22Rv1 (cell line): Measurements from ENCODE around the gene SACM1L.

Experiments
- H3K27ac ChIP-seq: fragments of 450-650 bp; 2 replicates; pipeline ENCODE4 v1.5.1; 2017
- CTCF ChIP-seq: fragments of 450-650 bp; IDR thresholded peaks from 2 replicates; pipeline ENCODE4 v1.5.1; 2017; ENCODE audit warnings: mild to moderate bottlenecking
- ZFX ChIP-seq: fragments of 450-650 bp; IDR thresholded peaks from 2 replicates; pipeline ENCODE4 v1.6.1; 2017; ENCODE audit warnings: antibody characterized with exemption, borderline replicate concordance

SACM1L gene

GRCh38 chr3:45785605-45786150 is 96.5 kb downstream of the SACM1L start:
- H3K27ac ChIP-seq, result no peak overlapping the region
- TF ChIP-seq CTCF, result no peak

- no peak for TF ChIP-seq CTCF
- TF ChIP-seq ZFX, result no peak
These were observed 97.8 kb downstream of the SACM1L start for GRCh38 chr3:45786801-45787495.

GRCh38 chr3:45787551-45787950 is 98.4 kb downstream of the SACM1L start:
- H3K27ac ChIP-seq, result no peak overlapping the region
- TF ChIP-seq ZFX, result no peak
- no peak for TF ChIP-seq CTCF

More at GRCh38 chr3:45786801-45787495, 97.8 kb downstream of the SACM1L start:
- H3K27ac ChIP-seq, result no peak overlapping the region

- TF ChIP-seq ZFX, result no peak
- TF ChIP-seq CTCF, result no peak
These were observed 100.1 kb downstream of the SACM1L start for GRCh38 chr3:45789235-45789812.

GRCh38 chr3:45790596-45790995 is 101.4 kb downstream of the SACM1L start:
- no peak overlapping the region for H3K27ac ChIP-seq
- TF ChIP-seq ZFX (no peak), CTCF (no peak)

More at GRCh38 chr3:45789235-45789812, 100.1 kb downstream of the SACM1L start:
- H3K27ac ChIP-seq, result no peak overlapping the region

GRCh38 chr3:45792036-45792435 is 102.8 kb downstream of the SACM1L start:
- no peak overlapping the region for H3K27ac ChIP-seq
- no peak for TF ChIP-seq CTCF
- no peak for TF ChIP-seq ZFX

GRCh38 chr3:45792516-45793172 is 103.4 kb downstream of the SACM1L start:
- no peak for TF ChIP-seq CTCF
- no peak for TF ChIP-seq ZFX
- H3K27ac ChIP-seq, result no peak overlapping the region
